ENCODE results near the gene BPGM.
"Not testable (repeated sequence)": the region's sequence is repeated elsewhere in the genome, so short reads cannot be mapped to it uniquely, and the experiment has no call there.

Gene BPGM

GRCh38 chr7:134641981-134642380 is 4.7 kb upstream of the BPGM start:
- H3K4me3 ChIP-seq (ENCODE audit: low read length in 2 of 2); H3K36me3 ChIP-seq (ENCODE audit: control insufficient read depth in 2 of 2, insufficient read depth in 2 of 2, low read length in 2 of 2); H3K4me1 ChIP-seq (ENCODE audit: control insufficient read depth in 2 of 2, insufficient read depth in 2 of 2, low read length in 2 of 2); H3K9me3 ChIP-seq (ENCODE audit: control insufficient read depth in 2 of 2, low read length in 2 of 2); H3K27me3 ChIP-seq (ENCODE audit: control insufficient read depth in 2 of 2, insufficient read depth in 2 of 2, low read length in 2 of 2); H3K9ac ChIP-seq (ENCODE audit: low read depth in 1 of 2, low read length in 2 of 2); H3K27ac ChIP-seq (ENCODE audit: low read depth in 2 of 2, low read length in 2 of 2): not testable (repeated sequence)

GRCh38 chr7:134643131-134643530 is 3.5 kb upstream of the BPGM start:
- Histone ChIP-seq H3K9me3 (ENCODE audit: control insufficient read depth in 2 of 2, low read length in 2 of 2) (no peaks in the 10 kb centered on the region), H3K27ac (ENCODE audit: low read depth in 2 of 2, low read length in 2 of 2) (no peak overlapping the region), H3K36me3 (ENCODE audit: control insufficient read depth in 2 of 2, insufficient read depth in 2 of 2, low read length in 2 of 2) (no peaks in the 10 kb centered on the region), H3K27me3 (ENCODE audit: control insufficient read depth in 2 of 2, insufficient read depth in 2 of 2, low read length in 2 of 2) (peaks cover 0 to 2% of the 10 kb centered on the region in 2 donors), H3K4me3 (ENCODE audit: low read length in 2 of 2) (no peak overlapping the region), H3K9ac (ENCODE audit: low read depth in 1 of 2, low read length in 2 of 2) (no peak overlapping the region), H3K4me1 (ENCODE audit: control insufficient read depth in 2 of 2, insufficient read depth in 2 of 2, low read length in 2 of 2) (peaks cover 4 to 12% of the 10 kb centered on the region in 2 donors)

- H3K4me3 ChIP-seq (ENCODE audit: low read length in 2 of 2) = peak overlapping the region; percentile 81 to 96
- H3K9ac ChIP-seq (ENCODE audit: low read depth in 1 of 2, low read length in 2 of 2) = peak overlapping the region; percentile 71 to 83
- H3K36me3 ChIP-seq (ENCODE audit: control insufficient read depth in 2 of 2, insufficient read depth in 2 of 2, low read length in 2 of 2) = no peaks in the 10 kb centered on the region
- H3K4me1 ChIP-seq (ENCODE audit: control insufficient read depth in 2 of 2, insufficient read depth in 2 of 2, low read length in 2 of 2) = peaks cover 4 to 12% of the 10 kb centered on the region in 2 donors
- H3K9me3 ChIP-seq (ENCODE audit: control insufficient read depth in 2 of 2, low read length in 2 of 2) = no peaks in the 10 kb centered on the region
- H3K27me3 ChIP-seq (ENCODE audit: control insufficient read depth in 2 of 2, insufficient read depth in 2 of 2, low read length in 2 of 2) = peaks cover 0 to 2% of the 10 kb centered on the region in 2 donors
- peak overlapping the region; percentile 56 to 71 for H3K27ac ChIP-seq (ENCODE audit: low read depth in 2 of 2, low read length in 2 of 2)
Observed at GRCh38 chr7:134645478-134645877, 1.2 kb upstream of the BPGM start.

GRCh38 chr7:134645935-134646334 is 718 bp upstream of the BPGM start:
- H3K27me3 ChIP-seq (ENCODE audit: control insufficient read depth in 2 of 2, insufficient read depth in 2 of 2, low read length in 2 of 2) = no peaks in the 10 kb centered on the region
- H3K36me3 ChIP-seq (ENCODE audit: control insufficient read depth in 2 of 2, insufficient read depth in 2 of 2, low read length in 2 of 2) = no peaks in the 10 kb centered on the region
- no peaks in the 10 kb centered on the region for H3K9me3 ChIP-seq (ENCODE audit: control insufficient read depth in 2 of 2, low read length in 2 of 2)
- peak overlapping the region; percentile 81 to 96 for H3K4me3 ChIP-seq (ENCODE audit: low read length in 2 of 2)
- peak overlapping the region; percentile 56 to 71 for H3K27ac ChIP-seq (ENCODE audit: low read depth in 2 of 2, low read length in 2 of 2)
- peaks cover 4 to 12% of the 10 kb centered on the region in 2 donors for H3K4me1 ChIP-seq (ENCODE audit: control insufficient read depth in 2 of 2, insufficient read depth in 2 of 2, low read length in 2 of 2)
- peak overlapping the region; percentile 71 to 83 for H3K9ac ChIP-seq (ENCODE audit: low read depth in 1 of 2, low read length in 2 of 2)

- Histone ChIP-seq H3K4me1 (ENCODE audit: control insufficient read depth in 2 of 2, insufficient read depth in 2 of 2, low read length in 2 of 2) (peaks cover 4 to 12% of the 10 kb centered on the region in 2 donors), H3K4me3 (ENCODE audit: low read length in 2 of 2) (no peak overlapping the region), H3K27me3 (ENCODE audit: control insufficient read depth in 2 of 2, insufficient read depth in 2 of 2, low read length in 2 of 2) (no peaks in the 10 kb centered on the region), H3K36me3 (ENCODE audit: control insufficient read depth in 2 of 2, insufficient read depth in 2 of 2, low read length in 2 of 2) (no peaks in the 10 kb centered on the region), H3K27ac (ENCODE audit: low read depth in 2 of 2, low read length in 2 of 2) (no peak overlapping the region), H3K9ac (ENCODE audit: low read depth in 1 of 2, low read length in 2 of 2) (no peak overlapping the region), H3K9me3 (ENCODE audit: control insufficient read depth in 2 of 2, low read length in 2 of 2) (no peaks in the 10 kb centered on the region)
Observed at GRCh38 chr7:134648456-134648855, 1.8 kb downstream of the BPGM start.

- no peak overlapping the region for H3K27ac ChIP-seq (ENCODE audit: low read depth in 2 of 2, low read length in 2 of 2)
- H3K36me3 ChIP-seq (ENCODE audit: control insufficient read depth in 2 of 2, insufficient read depth in 2 of 2, low read length in 2 of 2) = no peaks in the 10 kb centered on the region
- H3K4me3 ChIP-seq (ENCODE audit: low read length in 2 of 2) = no peak overlapping the region
- H3K9me3 ChIP-seq (ENCODE audit: control insufficient read depth in 2 of 2, low read length in 2 of 2) = no peaks in the 10 kb centered on the region
- no peaks in the 10 kb centered on the region for H3K27me3 ChIP-seq (ENCODE audit: control insufficient read depth in 2 of 2, insufficient read depth in 2 of 2, low read length in 2 of 2)
- H3K9ac ChIP-seq (ENCODE audit: low read depth in 1 of 2, low read length in 2 of 2) = no peak overlapping the region
- peaks cover 4 to 12% of the 10 kb centered on the region in 2 donors for H3K4me1 ChIP-seq (ENCODE audit: control insufficient read depth in 2 of 2, insufficient read depth in 2 of 2, low read length in 2 of 2)
Observed at GRCh38 chr7:134649226-134649775, 2.6 kb downstream of the BPGM start.

- peaks cover 0 to 4% of the 10 kb centered on the region in 2 donors for H3K4me1 ChIP-seq (ENCODE audit: control insufficient read depth in 2 of 2, insufficient read depth in 2 of 2, low read length in 2 of 2)
- H3K4me3 ChIP-seq (ENCODE audit: low read length in 2 of 2) = no peak overlapping the region
- no peaks in the 10 kb centered on the region for H3K9me3 ChIP-seq (ENCODE audit: control insufficient read depth in 2 of 2, low read length in 2 of 2)
- no peaks in the 10 kb centered on the region for H3K36me3 ChIP-seq (ENCODE audit: control insufficient read depth in 2 of 2, insufficient read depth in 2 of 2, low read length in 2 of 2)
- H3K9ac ChIP-seq (ENCODE audit: low read depth in 1 of 2, low read length in 2 of 2) = no peak overlapping the region
- no peak overlapping the region for H3K27ac ChIP-seq (ENCODE audit: low read depth in 2 of 2, low read length in 2 of 2)
- H3K27me3 ChIP-seq (ENCODE audit: control insufficient read depth in 2 of 2, insufficient read depth in 2 of 2, low read length in 2 of 2) = no peaks in the 10 kb centered on the region
Observed at GRCh38 chr7:134651991-134652390, 5.3 kb downstream of the BPGM start.

- Histone ChIP-seq H3K4me1 (ENCODE audit: control insufficient read depth in 2 of 2, insufficient read depth in 2 of 2, low read length in 2 of 2) (no peaks in the 10 kb centered on the region), H3K4me3 (ENCODE audit: low read length in 2 of 2) (no peak overlapping the region), H3K27me3 (ENCODE audit: control insufficient read depth in 2 of 2, insufficient read depth in 2 of 2, low read length in 2 of 2) (no peaks in the 10 kb centered on the region), H3K9me3 (ENCODE audit: control insufficient read depth in 2 of 2, low read length in 2 of 2) (no peaks in the 10 kb centered on the region), H3K27ac (ENCODE audit: low read depth in 2 of 2, low read length in 2 of 2) (no peak overlapping the region), H3K9ac (ENCODE audit: low read depth in 1 of 2, low read length in 2 of 2) (no peak overlapping the region), H3K36me3 (ENCODE audit: control insufficient read depth in 2 of 2, insufficient read depth in 2 of 2, low read length in 2 of 2) (peaks cover 0 to 3% of the 10 kb centered on the region in 2 donors)
Observed at GRCh38 chr7:134654104-134654775, 7.6 kb downstream of the BPGM start.

- no peak overlapping the region for H3K27ac ChIP-seq (ENCODE audit: low read depth in 2 of 2, low read length in 2 of 2)
- H3K9ac ChIP-seq (ENCODE audit: low read depth in 1 of 2, low read length in 2 of 2) = no peak overlapping the region
- H3K4me3 ChIP-seq (ENCODE audit: low read length in 2 of 2) = no peak overlapping the region
- H3K36me3 ChIP-seq (ENCODE audit: control insufficient read depth in 2 of 2, insufficient read depth in 2 of 2, low read length in 2 of 2) = peaks cover 8 to 9% of the 10 kb centered on the region in 2 donors
- H3K27me3 ChIP-seq (ENCODE audit: control insufficient read depth in 2 of 2, insufficient read depth in 2 of 2, low read length in 2 of 2) = no peaks in the 10 kb centered on the region
- H3K9me3 ChIP-seq (ENCODE audit: control insufficient read depth in 2 of 2, low read length in 2 of 2) = no peaks in the 10 kb centered on the region
- H3K4me1 ChIP-seq (ENCODE audit: control insufficient read depth in 2 of 2, insufficient read depth in 2 of 2, low read length in 2 of 2) = no peaks in the 10 kb centered on the region
Observed at GRCh38 chr7:134657526-134657925, 10.9 kb downstream of the BPGM start.

GRCh38 chr7:134660242-134660785 is 13.7 kb downstream of the BPGM start:
- Histone ChIP-seq H3K36me3 (ENCODE audit: control insufficient read depth in 2 of 2, insufficient read depth in 2 of 2, low read length in 2 of 2) (peaks cover 10 to 13% of the 10 kb centered on the region in 2 donors), H3K4me3 (ENCODE audit: low read length in 2 of 2) (no peak overlapping the region), H3K9ac (ENCODE audit: low read depth in 1 of 2, low read length in 2 of 2) (no peak overlapping the region), H3K9me3 (ENCODE audit: control insufficient read depth in 2 of 2, low read length in 2 of 2) (no peaks in the 10 kb centered on the region), H3K27ac (ENCODE audit: low read depth in 2 of 2, low read length in 2 of 2) (peak overlapping the region in 1 of 2 donors; percentile 15), H3K4me1 (ENCODE audit: control insufficient read depth in 2 of 2, insufficient read depth in 2 of 2, low read length in 2 of 2) (no peaks in the 10 kb centered on the region), H3K27me3 (ENCODE audit: control insufficient read depth in 2 of 2, insufficient read depth in 2 of 2, low read length in 2 of 2) (no peaks in the 10 kb centered on the region)
